ENCODE results near the gene OSBPL5. TPM values are rescaled to one million over a fixed set of nuclear protein-coding genes. Genes with fewer than 3 reads are reported as not detected.
A peak's percentile ranks its signal among the peaks of the same experiment; 100 is the strongest.

OSBPL5 gene
- total and polyA plus RNA-seq, 2 donors from 2014 or later, result 8.5 to 63.0 TPM

DNA sequence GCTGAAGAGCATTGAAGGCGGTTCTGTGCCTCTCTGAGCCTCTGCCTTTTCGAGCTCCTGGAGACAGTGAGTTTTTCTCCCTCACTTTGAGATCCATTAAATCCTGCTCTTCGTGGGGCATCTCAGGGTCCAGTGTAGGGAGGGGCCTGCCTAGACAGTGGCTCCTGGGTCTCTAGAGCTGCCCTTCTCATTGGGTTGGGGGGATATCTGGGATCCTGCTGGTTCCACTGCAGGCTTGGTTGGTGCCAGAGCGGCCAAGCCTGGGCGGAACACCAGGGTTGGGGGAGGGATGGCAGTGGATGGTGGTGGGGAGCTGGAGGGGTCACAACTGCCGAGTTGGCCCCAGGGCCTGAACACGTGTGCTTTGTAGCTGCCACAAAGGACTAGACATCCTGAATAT lies 55.7 kb downstream of the OSBPL5 start:
- H3K9me3 ChIP-seq (ENCODE audit: control insufficient read depth in 2 of 3, insufficient read depth in 1 of 3, low read length in 3 of 3), result no peaks in the 10 kb centered on the region
- intact Hi-C loops (cut with DNase I), result no loop called here
- H3K27me3 ChIP-seq (ENCODE audit: control insufficient read depth, insufficient read depth, low read length), result no peaks in the 10 kb centered on the region
- no peak overlapping the region for H3K4me3 ChIP-seq (ENCODE audit: low read length in 3 of 3)
- FAIRE-seq (no peak), DNase-seq (peak in 2 of 5 donors; percentile 4 to 54)
- no peaks in the 10 kb centered on the region for H3K4me1 ChIP-seq (ENCODE audit: control insufficient read depth in 2 of 3, insufficient read depth in 2 of 3, low read depth in 1 of 3, low read length in 3 of 3)
- no peak for TF ChIP-seq CTCF (IDR thresholded peaks at IDR 0.05; ENCODE audit: borderline replicate concordance, extremely low read depth, insufficient read depth)
- no peaks in the 10 kb centered on the region for H3K36me3 ChIP-seq (ENCODE audit: control insufficient read depth in 2 of 3, insufficient read depth in 3 of 3, low read length in 3 of 3)
- H3K27ac ChIP-seq (ENCODE audit: low read depth in 2 of 2, low read length in 2 of 2), result no peak overlapping the region
- H3K9ac ChIP-seq (ENCODE audit: low read length in 3 of 3), result no peak overlapping the region

- Histone ChIP-seq H3K27ac (ENCODE audit: low read depth in 2 of 2, low read length in 2 of 2) (no peak overlapping the region), H3K36me3 (ENCODE audit: control insufficient read depth in 2 of 3, insufficient read depth in 3 of 3, low read length in 3 of 3) (no peaks in the 10 kb centered on the region), H3K27me3 (ENCODE audit: control insufficient read depth, insufficient read depth, low read length) (no peaks in the 10 kb centered on the region), H3K9ac (ENCODE audit: low read length in 3 of 3) (no peak overlapping the region), H3K9me3 (ENCODE audit: control insufficient read depth in 2 of 3, insufficient read depth in 1 of 3, low read length in 3 of 3) (no peaks in the 10 kb centered on the region), H3K4me3 (ENCODE audit: low read length in 3 of 3) (no peak overlapping the region), H3K4me1 (ENCODE audit: control insufficient read depth in 2 of 3, insufficient read depth in 2 of 3, low read depth in 1 of 3, low read length in 3 of 3) (no peaks in the 10 kb centered on the region)
- DNase-seq, result peak in 3 of 5 donors; percentile 4 to 58 (median 28)
- intact Hi-C loops (cut with DNase I), result no loop called here
- no peak for FAIRE-seq
- no peak for TF ChIP-seq CTCF (IDR thresholded peaks at IDR 0.05; ENCODE audit: borderline replicate concordance, extremely low read depth, insufficient read depth)
These were observed 56.9 kb downstream of the OSBPL5 start for GRCh38 chr11:3108183-3108721.

DNA sequence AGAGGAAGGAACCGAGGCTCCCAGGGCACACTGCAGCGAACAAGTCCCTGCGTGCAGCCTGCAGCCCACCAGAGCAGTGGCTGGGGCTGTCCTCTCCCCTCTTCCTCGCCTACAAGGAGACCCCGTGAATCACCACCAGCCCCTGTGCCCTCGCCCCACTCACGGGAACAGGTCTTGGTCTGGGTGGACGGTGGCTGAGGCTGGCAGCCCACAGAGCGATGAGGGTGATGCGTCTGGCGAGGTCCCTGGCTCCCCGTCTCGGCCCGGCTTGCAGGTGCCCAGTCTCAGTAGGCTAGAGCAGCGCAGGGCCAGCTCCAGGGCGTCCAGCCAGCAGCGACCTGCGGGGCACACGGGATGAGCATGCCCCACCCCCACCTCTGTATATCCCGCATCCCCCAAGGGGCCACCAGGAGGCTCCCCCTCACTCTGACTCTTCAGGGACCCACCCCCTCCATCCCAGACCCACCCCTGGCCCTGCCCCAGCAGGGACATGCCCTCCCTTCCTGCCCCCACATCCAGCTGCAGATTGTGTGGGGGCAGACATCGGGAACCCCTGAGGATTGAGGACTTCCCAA lies 57.4 kb downstream of the OSBPL5 start:
- Histone ChIP-seq H3K4me3 (ENCODE audit: low read length in 3 of 3) (no peak overlapping the region), H3K36me3 (ENCODE audit: control insufficient read depth in 2 of 3, insufficient read depth in 3 of 3, low read length in 3 of 3) (no peaks in the 10 kb centered on the region), H3K27ac (ENCODE audit: low read depth in 2 of 2, low read length in 2 of 2) (no peak overlapping the region), H3K4me1 (ENCODE audit: control insufficient read depth in 2 of 3, insufficient read depth in 2 of 3, low read depth in 1 of 3, low read length in 3 of 3) (no peaks in the 10 kb centered on the region), H3K27me3 (ENCODE audit: control insufficient read depth, insufficient read depth, low read length) (no peaks in the 10 kb centered on the region), H3K9me3 (ENCODE audit: control insufficient read depth in 2 of 3, insufficient read depth in 1 of 3, low read length in 3 of 3) (no peaks in the 10 kb centered on the region), H3K9ac (ENCODE audit: low read length in 3 of 3) (no peak overlapping the region)
- FAIRE-seq (no peak), DNase-seq (peak in 1 of 5 donors; percentile 74)
- TF ChIP-seq CTCF (IDR thresholded peaks at IDR 0.05; ENCODE audit: borderline replicate concordance, extremely low read depth, insufficient read depth), result no peak
- intact Hi-C loops (cut with DNase I), result no loop called here
